Mesenteric fat pad (tissue), 1 donor: ENCODE data around the gene RTCB. TPM values are rescaled to one million over a fixed set of nuclear protein-coding genes. Genes with fewer than 3 reads are reported as not detected.

Experiments
- DNase-seq: peaks from one replicate; pipeline ENCODE4 v3.0.0-alpha.2; 2020; ENCODE audit warnings: low spot score
- long read RNA-seq: library from polyadenylated mRNA; unstranded; transcript quantifications from one replicate; pipeline ENCODE4 v2.0.0, GENCODE V29; 2020
- total RNA-seq: library from RNA; stranded (reverse); fragmentation: NEBNext Ultra II Directional; extraction: Animal tissue kit (Norgen Biotek cat#: 25700); gene quantifications from one replicate; pipeline ENCODE4 v1.2.1, GENCODE V29; 2021
- donor health status: DM: yes; HTN: yes; CAD: no.

The RTCB gene
- total RNA-seq: 55.1 TPM
- long read RNA-seq, transcript RTCB-205 (5 exons, 767 nt): minor isoform, 8 of 609 reads
- long read RNA-seq, transcript RTCB-201 (12 exons, 2,027 nt): major isoform, 546 of 609 reads
- long read RNA-seq, partial matches to known transcripts: 21 of 609 reads
- long read RNA-seq, other reads (novel, unspliced or antisense): 34 of 609 reads

GRCh38 chr22:32411829-32412592 is at the start of gene RTCB:
TSS of gene RTCB (minus strand) at chr22:32412247. CDS start at chr22:32412156, 91 bp downstream.
- DNase-seq: peak; percentile 96

- DNase-seq: no peak
These were observed 45.0 kb upstream of the RTCB start for GRCh38 chr22:32457031-32457430.

- no peak for DNase-seq
These were observed 36.9 kb upstream of the RTCB start for GRCh38 chr22:32448980-32449379.

DNA sequence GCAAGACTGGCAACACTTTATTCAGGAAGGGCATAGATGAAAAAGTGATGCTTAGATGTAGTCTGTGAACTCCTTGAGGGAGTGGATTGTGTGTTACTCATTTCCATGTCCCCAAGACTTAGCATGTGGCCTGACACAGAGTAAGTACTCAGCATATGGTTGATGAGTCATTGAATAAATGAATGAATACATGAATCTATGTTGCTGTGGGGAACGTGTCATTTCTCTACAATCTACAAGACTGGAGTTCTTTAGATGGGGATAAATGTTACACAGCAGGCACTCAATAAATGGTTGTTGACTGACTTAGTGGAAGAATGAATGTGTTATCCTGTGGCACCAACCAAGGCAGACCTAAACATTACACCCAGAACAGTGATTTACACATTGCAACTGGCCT is 34.3 kb upstream of the RTCB start:
- no peak for DNase-seq

GRCh38 chr22:32444068-32444467 is 32.0 kb upstream of the RTCB start:
- no peak for DNase-seq

GRCh38 chr22:32430352-32430751 is 18.3 kb upstream of the RTCB start:
- no peak for DNase-seq

DNA sequence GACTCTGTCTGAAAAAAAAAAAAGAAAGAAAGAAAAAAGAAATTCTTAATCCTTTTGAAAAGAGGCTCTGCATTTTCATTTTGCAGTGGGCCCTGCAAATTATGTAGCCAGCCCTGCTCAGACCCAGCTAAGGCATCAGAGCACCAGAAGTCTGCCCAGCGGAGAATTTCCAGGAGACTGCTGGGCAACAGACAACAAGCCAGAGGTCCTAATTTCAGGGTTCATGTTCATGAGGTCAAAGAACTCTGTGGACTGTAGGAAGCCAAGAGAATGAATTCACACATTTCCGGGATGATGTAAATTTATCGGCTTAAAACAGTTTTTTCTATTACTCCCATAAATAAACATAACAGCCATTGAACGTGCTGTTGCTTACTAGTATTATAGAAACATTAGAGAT is 14.8 kb upstream of the RTCB start:
- no peak for DNase-seq

GRCh38 chr22:32423664-32424063 is 11.6 kb upstream of the RTCB start:
- DNase-seq: no peak

DNA sequence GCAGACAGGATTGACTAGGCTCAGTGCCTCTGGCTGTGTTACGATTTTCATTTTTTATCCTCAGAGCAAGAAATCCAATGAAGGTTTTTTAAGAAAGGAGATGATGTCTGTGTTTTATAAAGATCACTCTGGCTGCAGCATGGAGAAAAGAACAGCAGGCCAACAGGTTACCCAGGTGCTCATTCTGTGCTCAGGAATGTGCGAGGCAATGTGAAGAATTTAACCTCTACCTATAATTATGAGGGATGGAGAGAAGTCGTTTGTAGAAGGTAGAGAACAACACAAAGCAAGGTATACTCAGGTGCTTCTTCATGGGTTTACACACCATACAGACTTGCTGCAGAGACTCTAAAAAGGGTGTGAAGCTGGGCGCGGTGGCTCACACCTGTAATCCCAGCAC is 10.0 kb upstream of the RTCB start:
- no peak for DNase-seq

DNA sequence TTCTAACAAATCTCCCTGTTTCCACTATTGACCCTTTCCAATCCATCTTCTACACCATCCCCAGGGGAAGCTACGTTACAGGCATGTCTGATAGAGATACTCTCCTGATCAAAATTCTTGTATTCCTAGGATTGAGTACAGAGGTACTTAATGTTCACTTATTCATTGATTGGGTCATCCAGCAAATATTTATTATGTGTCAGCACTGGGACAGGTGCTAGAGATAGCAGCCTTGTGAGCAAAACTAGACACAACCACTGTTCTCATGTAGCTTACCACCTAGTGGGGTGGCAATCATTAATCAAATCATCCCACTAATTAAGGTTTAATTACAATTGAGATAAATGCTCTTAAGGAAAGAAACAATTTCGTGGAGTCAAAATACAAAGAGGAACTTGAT is 9.4 kb upstream of the RTCB start:
- no peak for DNase-seq

DNA sequence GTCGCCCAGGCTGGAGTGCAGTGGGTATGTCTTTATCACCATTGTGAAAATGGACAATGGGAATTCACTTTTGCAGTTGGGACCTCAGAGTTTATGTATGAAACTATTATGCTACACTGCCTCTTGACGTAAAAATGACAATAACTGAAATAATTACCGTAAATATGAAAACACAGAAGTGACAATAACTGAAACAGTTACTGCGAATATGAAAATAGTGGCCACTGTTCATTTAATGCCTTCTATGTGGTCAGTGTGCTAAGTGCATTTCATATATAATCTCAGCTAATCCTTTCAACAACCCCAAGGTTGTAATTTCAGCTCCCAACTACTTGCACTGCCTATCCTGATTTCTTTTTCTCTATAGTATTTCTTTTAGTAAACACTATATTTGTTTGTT is 5.9 kb upstream of the RTCB start:
- DNase-seq: no peak

GRCh38 chr22:32416556-32417085 is 4.6 kb upstream of the RTCB start:
- no peak for DNase-seq

DNA sequence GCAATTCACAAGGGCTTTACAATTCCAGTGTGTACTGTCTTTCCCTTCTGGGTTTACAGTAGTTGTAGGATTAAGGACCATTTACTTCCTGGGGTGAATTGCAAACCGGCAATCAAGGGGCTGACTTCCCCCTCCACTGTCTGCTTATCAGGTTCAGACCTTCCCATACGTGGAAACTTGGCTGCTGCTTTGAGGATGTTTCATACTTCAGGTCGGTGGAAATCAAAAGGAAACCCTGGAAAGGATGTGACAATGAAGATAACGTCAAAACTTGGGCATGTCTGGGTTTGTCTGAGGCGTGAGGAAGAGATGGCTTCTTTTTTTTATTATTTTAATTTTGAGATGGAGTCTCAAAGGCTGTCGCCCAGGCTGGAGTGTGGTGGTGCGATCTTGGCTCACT is 2.1 kb upstream of the RTCB start:
- no peak for DNase-seq

DNA sequence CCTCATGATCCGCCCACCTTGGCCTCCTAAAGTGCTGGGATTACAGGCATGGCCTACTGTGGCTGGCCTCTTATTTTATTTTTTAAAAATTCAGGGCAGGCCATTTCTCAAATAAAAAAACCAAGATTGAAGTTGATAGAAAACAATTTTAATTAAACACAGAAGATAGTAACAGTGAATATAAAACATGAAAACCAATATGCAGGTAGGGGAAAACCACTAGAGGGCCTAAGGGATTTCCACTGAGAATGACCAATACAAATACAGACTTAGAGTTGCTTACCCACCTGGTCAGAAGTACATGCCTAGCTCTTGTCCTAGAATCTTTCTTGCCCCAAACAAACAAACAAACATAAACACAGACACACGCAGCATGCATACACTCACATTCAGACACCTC is 1.7 kb upstream of the RTCB start:
- DNase-seq: no peak

GRCh38 chr22:32411402-32411801 is 645 bp downstream of the RTCB start:
- DNase-seq: no peak

DNA sequence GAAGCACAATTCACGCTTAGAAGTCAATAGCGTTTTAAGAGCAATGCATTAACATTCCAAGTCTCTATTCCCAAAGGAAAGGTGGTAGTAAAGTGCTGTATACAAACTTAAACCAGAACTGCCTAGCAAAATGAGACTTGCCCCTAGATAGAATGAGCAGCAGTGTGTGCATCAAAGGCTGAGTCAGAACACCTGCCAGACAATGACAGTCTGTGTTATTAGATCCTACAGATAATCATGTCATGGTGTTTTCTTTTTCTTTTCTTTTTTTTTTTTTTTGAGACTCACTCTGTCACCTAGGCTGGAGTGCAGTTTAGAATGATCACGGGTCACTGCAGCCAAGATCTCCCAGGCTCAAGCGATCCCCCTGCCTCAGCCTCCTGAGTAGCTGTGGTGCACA is 1.6 kb downstream of the RTCB start:
- no peak for DNase-seq

- no peak for DNase-seq
These were observed 2.1 kb downstream of the RTCB start for GRCh38 chr22:32409977-32410376.

DNA sequence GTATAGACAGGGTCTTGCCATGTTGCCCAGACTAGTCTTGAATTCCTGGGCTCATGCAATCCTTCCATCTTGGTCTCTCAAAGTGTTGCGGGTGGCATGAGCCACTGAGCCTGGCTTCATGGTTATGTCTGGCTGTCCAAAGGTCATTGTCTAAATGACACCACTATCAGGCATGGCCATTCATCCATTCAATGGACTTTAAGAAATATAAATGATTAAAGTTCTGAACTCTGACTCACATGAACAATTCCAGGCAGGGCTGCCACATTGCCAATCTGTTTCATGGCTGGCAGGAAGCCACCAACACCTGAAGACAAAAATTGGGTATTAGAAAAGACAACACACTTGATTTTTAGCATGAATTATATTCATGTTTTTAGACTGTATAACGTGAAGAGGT is 4.1 kb downstream of the RTCB start:
- no peak for DNase-seq

DNA sequence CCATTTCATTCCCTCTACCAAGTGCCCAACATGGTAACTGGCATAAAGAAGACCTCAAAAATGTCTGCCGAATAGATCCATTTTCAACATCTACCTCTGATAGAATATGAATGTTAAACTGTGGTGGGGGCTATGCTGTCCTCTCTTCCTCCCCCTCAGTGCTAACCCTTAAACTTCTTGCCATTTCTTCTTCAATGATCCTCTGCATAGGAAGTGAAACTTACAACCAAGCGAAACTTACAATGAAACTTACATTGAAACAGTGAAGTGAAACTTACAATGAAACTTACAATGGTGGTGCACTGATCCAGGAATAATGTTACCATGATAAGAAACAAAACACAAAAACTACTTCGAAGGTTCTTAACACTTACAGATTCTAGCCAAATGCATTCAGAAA is 4.7 kb downstream of the RTCB start:
- no peak for DNase-seq

DNA sequence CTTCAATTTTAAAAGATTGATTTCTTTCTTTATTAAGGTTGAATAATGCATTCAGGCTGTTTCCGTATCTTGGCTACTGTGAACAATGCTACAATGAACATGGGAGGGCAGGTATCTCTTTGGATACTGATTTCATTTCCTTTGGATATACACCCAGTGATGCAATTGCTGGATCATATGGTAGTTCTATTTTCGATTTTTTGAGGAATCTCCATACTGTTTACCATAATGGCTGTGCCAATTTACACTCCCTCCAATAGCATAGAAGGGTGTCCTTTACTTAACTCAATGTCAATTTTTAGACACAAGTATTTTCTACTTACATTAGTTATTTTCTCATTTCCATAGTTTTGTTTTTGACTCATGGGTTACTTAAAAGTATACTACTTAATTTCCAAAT is 8.0 kb downstream of the RTCB start:
- DNase-seq: no peak

DNA sequence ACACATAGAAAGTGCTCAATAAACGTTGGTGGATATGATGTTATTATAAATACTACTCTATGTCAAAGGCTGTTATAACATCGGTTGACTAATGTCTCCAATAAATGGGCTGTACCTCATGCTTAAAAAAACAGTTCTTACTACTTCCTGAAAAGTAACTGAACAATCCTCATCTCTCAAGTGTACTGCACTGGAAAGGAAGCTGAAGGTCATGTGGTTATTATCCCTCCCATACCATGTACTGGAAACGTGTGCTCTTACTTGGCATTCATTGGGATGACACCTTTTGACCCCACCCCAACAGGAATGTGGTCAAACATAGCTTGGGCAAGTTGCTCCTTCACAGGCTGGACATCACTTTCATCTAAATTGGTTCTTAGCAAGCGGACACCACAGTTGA is 10.6 kb downstream of the RTCB start:
- no peak for DNase-seq

- DNase-seq: no peak
These were observed 15.3 kb downstream of the RTCB start for GRCh38 chr22:32396746-32397145.

DNA sequence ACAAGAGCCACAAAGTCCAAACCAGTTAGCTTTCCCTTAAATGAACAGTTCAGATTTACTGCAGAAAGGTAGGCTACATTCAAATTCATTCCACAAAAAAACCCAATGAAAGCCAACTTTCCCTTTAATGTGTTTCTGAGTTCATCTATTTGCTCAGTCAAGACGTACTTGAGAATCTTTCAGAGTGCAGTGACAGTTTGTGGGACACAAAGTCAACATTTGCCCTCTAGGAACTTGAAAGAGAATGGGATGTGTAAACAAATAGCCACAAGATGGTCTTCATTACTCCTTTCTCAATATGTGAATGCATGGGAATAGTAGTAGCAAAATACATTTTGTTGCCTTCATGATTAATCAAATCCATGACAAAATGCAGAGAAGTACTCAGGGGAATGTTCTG is 15.8 kb downstream of the RTCB start:
- DNase-seq: no peak
